K562 (cell line): ENCODE results near the gene MAGEB4. TPM values are rescaled to one million over a fixed set of nuclear protein-coding genes. Genes with fewer than 3 reads are reported as not detected.

ENCODE experiments used
- CTCF ChIP-seq, 3 experiments: IDR thresholded peaks in 2 of 3; conservative IDR thresholded peaks in 1 of 3; 2 replicates each; pipeline ENCODE4 v1.5.1; 2011 to 2012; ENCODE audit warnings: low read length in 3 of 3, mild to moderate bottlenecking in 3 of 3, control low read depth in 2 of 3, improper control_type of control experiment in 1 of 3, inconsistent platforms in 1 of 3, low read depth in 1 of 3, mixed read lengths in 1 of 3, moderate library complexity in 1 of 3; ENCODE audit not compliant: insufficient read depth in 2 of 3
- CUX1 ChIP-seq: fragments of 200-800 bp; sonication (Bioruptor generic); IDR thresholded peaks from 2 replicates; pipeline ENCODE4 v1.6.1; 2016; ENCODE audit warnings: missing genetic modification characterization, missing compliant biosample characterization
- E2F3 ChIP-seq: fragments of 250-450 bp; sonication (Bioruptor Pico); IDR thresholded peaks from 2 replicates; pipeline ENCODE4 v1.4.0; 2020; ENCODE audit warnings: mild to moderate bottlenecking
- ETS2 ChIP-seq: IDR thresholded peaks from 2 replicates; pipeline ENCODE4 v1.6.1; 2016; ENCODE audit warnings: borderline replicate concordance, missing genetic modification characterization, mild to moderate bottlenecking, moderate library complexity, missing compliant biosample characterization; ENCODE audit not compliant: poor library complexity, severe bottlenecking
- EWSR1 ChIP-seq: fragments of 450-650 bp; IDR thresholded peaks from 2 replicates; pipeline ENCODE4 v1.6.1; 2018; ENCODE audit warnings: borderline replicate concordance, mild to moderate bottlenecking, low read depth, moderate library complexity; ENCODE audit not compliant: partially characterized antibody
- HOMEZ ChIP-seq: fragments of 250-450 bp; sonication (Bioruptor Pico); IDR thresholded peaks from 2 replicates; pipeline ENCODE4 v1.4.0; 2020; ENCODE audit warnings: mild to moderate bottlenecking, moderate library complexity
- POLR2AphosphoS5 ChIP-seq: IDR thresholded peaks from 2 replicates; pipeline ENCODE4 v1.6.1; 2011; ENCODE audit warnings: mild to moderate bottlenecking, low read depth, low read length, moderate library complexity; ENCODE audit not compliant: control insufficient read depth, insufficient read depth
- PYGO2 ChIP-seq: fragments of 450-650 bp; IDR thresholded peaks from 2 replicates; pipeline ENCODE4 v1.6.1; 2016; ENCODE audit warnings: mild to moderate bottlenecking, missing genetic modification characterization, moderate library complexity, missing compliant biosample characterization
- ZNF140 ChIP-seq: fragments of 250-450 bp; sonication (Bioruptor Pico); IDR thresholded peaks from 2 replicates; pipeline ENCODE4 v1.8.0; 2021; ENCODE audit warnings: moderate library complexity, mild to moderate bottlenecking, inconsistent platforms
- ZNF408 ChIP-seq: fragments of 250-450 bp; sonication (Bioruptor Pico); IDR thresholded peaks from 2 replicates; pipeline ENCODE4 v1.4.0; 2020; ENCODE audit warnings: low read depth, mild to moderate bottlenecking, moderate library complexity
- ZNF696 ChIP-seq: fragments of 250-450 bp; sonication (Bioruptor Pico); conservative IDR thresholded peaks from 2 replicates; pipeline ENCODE4 v1.4.0; 2020; ENCODE audit warnings: mild to moderate bottlenecking, moderate library complexity
- ZNF780A ChIP-seq: fragments of 250-450 bp; sonication (Bioruptor Pico); IDR thresholded peaks from 2 replicates; pipeline ENCODE4 v1.5.0; 2021; ENCODE audit warnings: mild to moderate bottlenecking
- polyA plus RNA-seq, 8 experiments: library from polyadenylated mRNA; depleted of rRNA in 4 of 8; stranded (reverse) in 5 of 8; unstranded in 3 of 8; fragments of >200 nt; fragmentation: Nextera tagmentation in 2 of 8; fragmentation: Illumina TruSeq in 1 of 8; extraction: Ambion mirVana in 2 of 8; extraction: Trizol in 1 of 8; gene quantifications; 2 replicates each; pipeline versions ENCODE4 v1.2.1 to v1.2.3, GENCODE V29; 2011 to 2014; ENCODE audit warnings: inconsistent platforms in 1 of 8, missing spikeins in 1 of 8
- total RNA-seq, 7 experiments: library from RNA; depleted of rRNA in 6 of 7; stranded (reverse); fragments of >200 nt in 6 of 7; fragmentation: Illumina TruSeq in 2 of 7; extraction: Trizol in 2 of 7; gene quantifications; 2 replicates each; pipeline versions ENCODE4 v1.2.1 to v1.2.3, GENCODE V29; 2011 to 2021; ENCODE audit warnings: low replicate concordance in 1 of 7

Gene MAGEB4
- total and polyA plus RNA-seq, 9 of the 15 experiments (the other 6 are each of a cell fraction or from before 2014, with no cell fraction given): 0.04 to 0.09 (median 0.06) TPM; not detected in 6

- TF ChIP-seq HOMEZ (CRISPR knock-in tag) (no peak), ZNF780A (CRISPR knock-in tag) (no peak), ETS2 (tag) (no peak), PYGO2 (tag) (no peak), ZNF140 (CRISPR knock-in tag) (no peak), ZNF696 (CRISPR knock-in tag) (no peak), EWSR1 (no peak), POLR2AphosphoS5 (no peak), E2F3 (no peak), CUX1 (CRISPR knock-in tag) (no peak), CTCF (IDR thresholded peaks at IDR 0.05 in 2 of 3, conservative IDR thresholded peaks at IDR 0.05 in 1 of 3; ENCODE audit: insufficient read depth in 2 of 3, low read depth in 1 of 3, low read length in 3 of 3) (0 out of 6 replicates have a peak, but pooled peaks of 1 of the 3 experiments have one; percentile 1), ZNF408 (CRISPR knock-in tag) (no peak)
These were observed 24.3 kb upstream of the MAGEB4 start (continued) for GRCh38 chrX:30217465-30217864.
